ENCODE data around the gene KLHDC9. TPM values are rescaled to one million over a fixed set of nuclear protein-coding genes. Genes with fewer than 3 reads are reported as not detected.

Gene KLHDC9
- total and polyA plus RNA-seq, 2 of the 13 experiments (the other 11 are each of a cell fraction or from before 2014, with no cell fraction given), result 2.9 TPM

GRCh38 chr1:161106431-161106830, 8.3 kb downstream of the KLHDC9 start (continued):
- TF ChIP-seq MNT (IDR thresholded peaks at IDR 0.05) (no peak), CERS6 (CRISPR knock-in tag; IDR thresholded peaks at IDR 0.05) (no peak)

- Histone ChIP-seq H3K4me1 (ENCODE audit: insufficient read depth, low read length) (peaks cover 39% of the 10 kb centered on the region), H3K9ac (ENCODE audit: insufficient read depth, low read depth, low read length) (no peak overlapping the region), H3K4me2 (ENCODE audit: low read depth, low read length) (no peak overlapping the region), H3K9me3 (ENCODE audit: low read length) (no peaks in the 10 kb centered on the region), H4K20me1 (ENCODE audit: insufficient read depth, low read length) (peaks cover 11% of the 10 kb centered on the region; the same call in 1 of the 2 replicates), H2AFZ (ENCODE audit: low read length) (no peak overlapping the region), H3K4me3 (replicated peaks in 1 of 3; ENCODE audit: insufficient read depth in 1 of 3, low read depth in 2 of 3, low read length in 3 of 3) (no peak overlapping the region), H3K79me2 (ENCODE audit: insufficient read depth, low read length) (peaks cover 66% of the 10 kb centered on the region), H3K27me3 (ENCODE audit: control insufficient read depth in 1 of 2, insufficient read depth in 2 of 2, low read length in 2 of 2) (no peaks in the 10 kb centered on the region), H3K36me3 (replicated peaks in 1 of 2; ENCODE audit: control insufficient read depth in 1 of 2, insufficient read depth in 2 of 2, low read length in 2 of 2) (peaks cover 2 to 14% of the 10 kb centered on the region in 2 experiments; a peak in 4 of 5 replicates), H3K27ac (ENCODE audit: extremely low read length, insufficient read depth, low read length) (no peak overlapping the region)
- intact Hi-C loops (cut with micrococcal nuclease; ENCODE audit: unreplicated experiment), result no loop called here
- WGBS (ENCODE audit: low lambda C conversion rate), result 100% methylated on average over 3 of the region's 3 CpGs
- ChIA-PET POLR2A (no interaction called here), CTCF (ENCODE audit: low intra/inter-chr PET ratio, low total read pairs) (no interaction called here)
- ATAC-seq, result no peak
- FAIRE-seq, result no peak
- in situ Hi-C loops (cut with HindIII; ENCODE audit: extremely low pct_ligation_motif_present, low pct_unique_long_range_greater_than_20kb), result no loop called here
- DNase-seq (ENCODE audit: low spot score), result no peak
- TF ChIP-seq BRCA1 (CRISPR knock-in tag; IDR thresholded peaks at IDR 0.05) (no peak), ARID2 (CRISPR knock-in tag; IDR thresholded peaks at IDR 0.05; ENCODE audit: borderline replicate concordance) (no peak), IRF2 (CRISPR knock-in tag; IDR thresholded peaks at IDR 0.05) (no peak), JUNB (CRISPR knock-in tag; IDR thresholded peaks at IDR 0.05; ENCODE audit: borderline replicate concordance) (no peak), NCOA1 (CRISPR knock-in tag; IDR thresholded peaks at IDR 0.05) (no peak), ZNF788 (CRISPR knock-in tag; IDR thresholded peaks at IDR 0.05; ENCODE audit: borderline replicate concordance) (no peak), SNAPC2 (CRISPR knock-in tag; IDR thresholded peaks at IDR 0.05) (no peak), CHD4 (IDR thresholded peaks at IDR 0.05; ENCODE audit: borderline replicate concordance, low read length) (no peak), ARNTL (CRISPR knock-in tag; IDR thresholded peaks at IDR 0.05) (no peak), YEATS2 (CRISPR knock-in tag; IDR thresholded peaks at IDR 0.05; ENCODE audit: borderline replicate concordance) (no peak), RBM22 (optimal IDR thresholded peaks at IDR 0.05; ENCODE audit: low read length) (no peak)
- BruUV-seq (replicated peaks), result no TSS peak
Observed at GRCh38 chr1:161111117-161111516, 13.0 kb downstream of the KLHDC9 start.

Measured in HepG2 (cell line).